ENCODE results near the gene EHMT2. TPM values are rescaled to one million over a fixed set of nuclear protein-coding genes. Genes with fewer than 3 reads are reported as not detected.

EHMT2 gene
- total RNA-seq, 1 experiment from 2014 or later = 84.0 TPM

DNA sequence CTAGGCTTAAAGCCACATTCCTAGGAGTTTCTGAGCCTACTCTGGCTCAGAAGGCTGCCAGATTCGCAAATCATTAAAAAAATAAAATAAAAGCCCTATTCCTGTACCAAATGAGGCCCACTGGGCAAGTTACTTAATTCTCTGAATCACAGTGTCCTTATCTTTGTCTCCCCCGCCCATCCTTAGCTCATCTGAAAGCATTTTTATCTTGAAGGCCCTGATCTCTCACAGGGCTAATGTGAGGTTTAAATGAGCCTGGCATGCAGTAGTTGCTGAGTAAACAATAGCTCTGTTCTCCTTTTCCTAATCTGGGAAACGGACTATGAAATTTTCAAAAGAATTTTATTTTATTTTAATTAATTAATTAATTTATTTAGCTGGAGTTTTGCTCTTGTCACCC, 6.5 kb upstream of the EHMT2 start:
- CTCF ChIA-PET = no interaction called here

DNA sequence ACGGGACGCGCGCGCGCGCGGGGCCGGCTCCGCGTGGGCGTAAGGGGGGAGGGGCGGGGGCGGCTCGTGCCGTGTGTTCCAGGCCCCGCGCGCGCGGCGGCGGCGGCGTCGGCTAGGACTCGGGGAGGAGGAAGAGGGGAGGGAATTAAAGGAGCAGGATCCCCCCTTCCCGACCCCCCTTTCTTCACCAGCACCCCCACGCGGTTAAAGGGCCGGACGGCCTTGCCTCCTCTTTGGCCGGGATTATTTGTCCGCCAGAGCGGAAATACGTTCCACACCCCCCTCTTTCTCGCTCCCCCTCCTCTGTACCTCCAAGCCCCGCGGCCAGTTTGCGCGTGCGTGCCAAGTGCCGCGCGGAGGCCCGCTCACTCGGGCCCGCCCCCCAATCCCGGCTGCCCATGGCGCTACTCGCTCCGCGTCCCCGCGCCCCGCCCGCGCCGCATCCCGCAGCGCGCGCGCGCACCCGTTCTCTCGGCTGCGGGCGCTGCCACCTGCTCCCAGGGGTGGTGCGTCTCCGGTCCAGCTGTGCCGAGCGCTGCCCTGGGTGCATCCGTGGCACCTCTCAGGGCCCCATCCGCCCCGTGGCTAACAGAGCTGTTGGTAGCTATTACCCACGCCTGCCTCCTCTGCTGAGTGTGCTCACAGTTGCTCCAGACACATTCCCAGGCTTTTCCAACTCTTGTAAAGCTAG, 4.6 kb upstream of the EHMT2 start, which contains the start of gene ZBTB12:
Gene ZBTB12 (minus strand): TSS at position 134 of the 691 bp plus-strand sequence. CDS start 781 bp downstream, outside the sequence.
- CTCF ChIA-PET = interaction anchor here (2.2 kb wide), 1 partner anchor 50 kb away, joined by 9 read pairs; no protein-coding TSS in a partner anchor
- intact Hi-C loops (cut with micrococcal nuclease) = loop anchor here (2.0 kb wide), 1 partner anchor 51 kb away; no protein-coding TSS in a partner anchor
- H3K4me3 ChIP-seq (replicated peaks in 1 of 2; ENCODE audit: low read depth in 1 of 2, low read length in 2 of 2) = peak within 1 kb of the TSS; percentile 56 to 63
- no TSS peak for BruUV-seq (replicated peaks)
- no peaks in the 10 kb centered on the region for H3K27me3 ChIP-seq (ENCODE audit: insufficient read depth, low read length)
- peaks cover 13% of the 10 kb centered on the region; the same call in 1 of the 2 replicates for H3K79me2 ChIP-seq (ENCODE audit: insufficient read depth, low read length)
- peak within 1 kb of the TSS; percentile 92 for H3K4me2 ChIP-seq (ENCODE audit: low read length)
- no peak within 1 kb of the TSS for H2AFZ ChIP-seq (ENCODE audit: low read depth, low read length, poor library complexity, severe bottlenecking)
- H4K20me1 ChIP-seq (ENCODE audit: insufficient read depth) = no peaks in the 10 kb centered on the region
- peak within 1 kb of the TSS; percentile 63 for H3K9ac ChIP-seq (ENCODE audit: low read length)
- no peaks in the 10 kb centered on the region for H3K9me3 ChIP-seq (ENCODE audit: control insufficient read depth in 1 of 2, insufficient read depth in 1 of 2, low read depth in 1 of 2, low read length in 2 of 2)
- peak within 1 kb of the TSS; percentile 64 for H3K27ac ChIP-seq (ENCODE audit: low read depth, low read length)
- RAD21 ChIA-PET (ENCODE audit: low non-redundant PET in 1 of 2, low total read pairs in 2 of 2, uncharacterized antibody in 2 of 2, unreplicated experiment in 2 of 2) = interaction anchor here in 1 of 2 experiments (1.1 kb wide), 1 partner anchor 50 kb away, joined by 3 read pairs; no protein-coding TSS in a partner anchor
- ATAC-seq = peak; percentile 73
- POLR2A ChIA-PET = no interaction called here
- DNase-seq (ENCODE audit: low read depth, low spot score) = peak; percentile 89
- no peaks in the 10 kb centered on the region for H3K9me2 ChIP-seq (ENCODE audit: insufficient read depth)
- peaks cover 10 to 31% of the 10 kb centered on the region in 2 experiments; a peak in 3 of 4 replicates for H3K4me1 ChIP-seq (ENCODE audit: control insufficient read depth in 1 of 2, insufficient read depth in 2 of 2, low read length in 2 of 2)
- H3K36me3 ChIP-seq (ENCODE audit: control insufficient read depth in 1 of 2, insufficient read depth in 2 of 2, low read length in 2 of 2) = no peaks in the 10 kb centered on the region
- TF ChIP-seq EZH2 (IDR thresholded peaks at IDR 0.05) = no peak
- TF ChIP-seq FOSL1 (IDR thresholded peaks at IDR 0.05; ENCODE audit: low read depth) = no peak
- TF ChIP-seq POLR2AphosphoS5 (IDR thresholded peaks at IDR 0.05; ENCODE audit: low read depth, low read length) = peak; percentile 82
- TF ChIP-seq, protein P1, sequence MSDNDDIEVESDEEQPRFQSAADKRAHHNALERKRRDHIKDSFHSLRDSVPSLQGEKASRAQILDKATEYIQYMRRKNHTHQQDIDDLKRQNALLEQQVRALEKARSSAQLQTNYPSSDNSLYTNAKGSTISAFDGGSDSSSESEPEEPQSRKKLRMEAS (IDR thresholded peaks at IDR 0.05) = peak; percentile 50; the same call in 1 of the 2 replicates
- TF ChIP-seq, protein P2, sequence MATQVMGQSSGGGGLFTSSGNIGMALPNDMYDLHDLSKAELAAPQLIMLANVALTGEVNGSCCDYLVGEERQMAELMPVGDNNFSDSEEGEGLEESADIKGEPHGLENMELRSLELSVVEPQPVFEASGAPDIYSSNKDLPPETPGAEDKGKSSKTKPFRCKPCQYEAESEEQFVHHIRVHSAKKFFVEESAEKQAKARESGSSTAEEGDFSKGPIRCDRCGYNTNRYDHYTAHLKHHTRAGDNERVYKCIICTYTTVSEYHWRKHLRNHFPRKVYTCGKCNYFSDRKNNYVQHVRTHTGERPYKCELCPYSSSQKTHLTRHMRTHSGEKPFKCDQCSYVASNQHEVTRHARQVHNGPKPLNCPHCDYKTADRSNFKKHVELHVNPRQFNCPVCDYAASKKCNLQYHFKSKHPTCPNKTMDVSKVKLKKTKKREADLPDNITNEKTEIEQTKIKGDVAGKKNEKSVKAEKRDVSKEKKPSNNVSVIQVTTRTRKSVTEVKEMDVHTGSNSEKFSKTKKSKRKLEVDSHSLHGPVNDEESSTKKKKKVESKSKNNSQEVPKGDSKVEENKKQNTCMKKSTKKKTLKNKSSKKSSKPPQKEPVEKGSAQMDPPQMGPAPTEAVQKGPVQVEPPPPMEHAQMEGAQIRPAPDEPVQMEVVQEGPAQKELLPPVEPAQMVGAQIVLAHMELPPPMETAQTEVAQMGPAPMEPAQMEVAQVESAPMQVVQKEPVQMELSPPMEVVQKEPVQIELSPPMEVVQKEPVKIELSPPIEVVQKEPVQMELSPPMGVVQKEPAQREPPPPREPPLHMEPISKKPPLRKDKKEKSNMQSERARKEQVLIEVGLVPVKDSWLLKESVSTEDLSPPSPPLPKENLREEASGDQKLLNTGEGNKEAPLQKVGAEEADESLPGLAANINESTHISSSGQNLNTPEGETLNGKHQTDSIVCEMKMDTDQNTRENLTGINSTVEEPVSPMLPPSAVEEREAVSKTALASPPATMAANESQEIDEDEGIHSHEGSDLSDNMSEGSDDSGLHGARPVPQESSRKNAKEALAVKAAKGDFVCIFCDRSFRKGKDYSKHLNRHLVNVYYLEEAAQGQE (IDR thresholded peaks at IDR 0.05; ENCODE audit: low read depth) = no peak
- peak; percentile 64 for TF ChIP-seq RAD21 (IDR thresholded peaks at IDR 0.05; ENCODE audit: low read depth)
- no peak; the same call in 1 of the 2 replicates for TF ChIP-seq SP1 (IDR thresholded peaks at IDR 0.05; ENCODE audit: low read depth)
- TF ChIP-seq, protein P3, sequence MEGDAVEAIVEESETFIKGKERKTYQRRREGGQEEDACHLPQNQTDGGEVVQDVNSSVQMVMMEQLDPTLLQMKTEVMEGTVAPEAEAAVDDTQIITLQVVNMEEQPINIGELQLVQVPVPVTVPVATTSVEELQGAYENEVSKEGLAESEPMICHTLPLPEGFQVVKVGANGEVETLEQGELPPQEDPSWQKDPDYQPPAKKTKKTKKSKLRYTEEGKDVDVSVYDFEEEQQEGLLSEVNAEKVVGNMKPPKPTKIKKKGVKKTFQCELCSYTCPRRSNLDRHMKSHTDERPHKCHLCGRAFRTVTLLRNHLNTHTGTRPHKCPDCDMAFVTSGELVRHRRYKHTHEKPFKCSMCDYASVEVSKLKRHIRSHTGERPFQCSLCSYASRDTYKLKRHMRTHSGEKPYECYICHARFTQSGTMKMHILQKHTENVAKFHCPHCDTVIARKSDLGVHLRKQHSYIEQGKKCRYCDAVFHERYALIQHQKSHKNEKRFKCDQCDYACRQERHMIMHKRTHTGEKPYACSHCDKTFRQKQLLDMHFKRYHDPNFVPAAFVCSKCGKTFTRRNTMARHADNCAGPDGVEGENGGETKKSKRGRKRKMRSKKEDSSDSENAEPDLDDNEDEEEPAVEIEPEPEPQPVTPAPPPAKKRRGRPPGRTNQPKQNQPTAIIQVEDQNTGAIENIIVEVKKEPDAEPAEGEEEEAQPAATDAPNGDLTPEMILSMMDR (IDR thresholded peaks at IDR 0.05 in 2 of 3, conservative IDR thresholded peaks at IDR 0.05 in 1 of 3; ENCODE audit: borderline replicate concordance in 1 of 3, insufficient read depth in 1 of 3, low read depth in 2 of 3, low read length in 2 of 3) = no peak
- TF ChIP-seq ZFX (IDR thresholded peaks at IDR 0.05) = no peak
- TF ChIP-seq YY1 (IDR thresholded peaks at IDR 0.05; ENCODE audit: extremely low read depth, insufficient replicate concordance, low read depth, low read length) = peak; percentile 8
- no peak for TF ChIP-seq ELF1 (IDR thresholded peaks at IDR 0.05; ENCODE audit: borderline replicate concordance, low read depth)
- no peak for TF ChIP-seq EZH2phosphoT487 (IDR thresholded peaks at IDR 0.05; ENCODE audit: borderline replicate concordance)
- TF ChIP-seq SIN3A (IDR thresholded peaks at IDR 0.05; ENCODE audit: low read depth) = peak; percentile 1; the same call in 1 of the 2 replicates

More for the DNA sequence above, 6.5 kb upstream of the EHMT2 start:
- H3K36me3 ChIP-seq (ENCODE audit: control insufficient read depth in 1 of 2, insufficient read depth in 2 of 2, low read length in 2 of 2) = no peaks in the 10 kb centered on the region
- POLR2A ChIA-PET = no interaction called here
- no peak overlapping the region for H3K9ac ChIP-seq (ENCODE audit: low read length)
- BruUV-seq (replicated peaks) = no TSS peak
- DNase-seq (ENCODE audit: low read depth, low spot score) (no peak), ATAC-seq (no peak)
- no peaks in the 10 kb centered on the region for H4K20me1 ChIP-seq (ENCODE audit: insufficient read depth)
- no peak overlapping the region for H3K4me3 ChIP-seq (replicated peaks in 1 of 2; ENCODE audit: low read depth in 1 of 2, low read length in 2 of 2)
- TF ChIP-seq YY1 (IDR thresholded peaks at IDR 0.05; ENCODE audit: extremely low read depth, insufficient replicate concordance, low read depth, low read length) = no peak
- no peak overlapping the region for H2AFZ ChIP-seq (ENCODE audit: low read depth, low read length, poor library complexity, severe bottlenecking)
- H3K4me2 ChIP-seq (ENCODE audit: low read length) = no peak overlapping the region
- H3K27me3 ChIP-seq (ENCODE audit: insufficient read depth, low read length) = no peaks in the 10 kb centered on the region
- RAD21 ChIA-PET (ENCODE audit: low non-redundant PET in 1 of 2, low total read pairs in 2 of 2, uncharacterized antibody in 2 of 2, unreplicated experiment in 2 of 2) = no interaction called here
- no peaks in the 10 kb centered on the region; the same call in 1 of the 2 replicates for H3K79me2 ChIP-seq (ENCODE audit: insufficient read depth, low read length)
- H3K27ac ChIP-seq (ENCODE audit: low read depth, low read length) = no peak overlapping the region
- H3K4me1 ChIP-seq (ENCODE audit: control insufficient read depth in 1 of 2, insufficient read depth in 2 of 2, low read length in 2 of 2) = peaks cover 18 to 44% of the 10 kb centered on the region in 2 experiments
- intact Hi-C loops (cut with micrococcal nuclease) = loop anchor here (2.0 kb wide), 1 partner anchor 49 kb away; no protein-coding TSS in a partner anchor
- no peaks in the 10 kb centered on the region for H3K9me3 ChIP-seq (ENCODE audit: control insufficient read depth in 1 of 2, insufficient read depth in 1 of 2, low read depth in 1 of 2, low read length in 2 of 2)
- no peaks in the 10 kb centered on the region for H3K9me2 ChIP-seq (ENCODE audit: insufficient read depth)

All from HCT116 (cell line).